A673 (cell line): Measurements from ENCODE around the gene TMC4. TPM values are rescaled to one million over a fixed set of nuclear protein-coding genes. Genes with fewer than 3 reads are reported as not detected.
"Not testable (repeated sequence)": the region's sequence is repeated elsewhere in the genome, so short reads cannot be mapped to it uniquely, and the experiment has no call there.

ENCODE experiments used
- BruUV-seq: library from RNA; stranded (reverse); fragments of 400-500 nt; replicated peaks from 2 replicates; lab custom pipeline; 2021; lab: Mats Ljungman, UMichigan
- CTCF ChIA-PET: fragments of 300-600 bp; sonication (Branson Sonifier 250); formaldehyde crosslinking; loops from one replicate; lab custom pipeline; 2022; ENCODE audit warnings: antibody characterized with exemption; lab: Charles Lee
- POLR2A ChIA-PET: fragments of 300-600 bp; sonication (Branson Sonifier 250); formaldehyde crosslinking; loops from one replicate; lab custom pipeline; 2022; ENCODE audit warnings: antibody characterized with exemption; ENCODE audit not compliant: low non-redundant PET; lab: Charles Lee
- DNase-seq: peaks from one replicate; pipeline ENCODE4 v3.0.0-alpha.2; 2015; ENCODE audit warnings: low spot score
- H3K27ac ChIP-seq: fragments of 200-600 bp; sonication (generic); 2 replicates; pipeline ENCODE4 v1.5.1; 2016; ENCODE audit warnings: mixed run types, low read depth, mild to moderate bottlenecking, mixed read lengths, antibody characterized with exemption, low read length; ENCODE audit not compliant: poor library complexity, severe bottlenecking
- H3K27me3 ChIP-seq: fragments of 200-600 bp; sonication (generic); replicated peaks from 2 replicates; pipeline ENCODE4 v1.6.1; 2017; ENCODE audit warnings: mixed run types, low read depth, mild to moderate bottlenecking, mixed read lengths, antibody characterized with exemption, low read length; ENCODE audit not compliant: insufficient read depth, poor library complexity
- H3K36me3 ChIP-seq: fragments of 200-600 bp; sonication (generic); 2 replicates; pipeline ENCODE4 v1.6.1; 2016; ENCODE audit warnings: mixed run types, mild to moderate bottlenecking, mixed read lengths, antibody characterized with exemption, low read length; ENCODE audit not compliant: insufficient read depth, poor library complexity, severe bottlenecking
- H3K4me1 ChIP-seq: fragments of 200-600 bp; sonication (generic); 2 replicates; pipeline ENCODE4 v1.6.1; 2017; ENCODE audit warnings: mixed run types, mild to moderate bottlenecking, mixed read lengths, antibody characterized with exemption, low read length; ENCODE audit not compliant: insufficient read depth, poor library complexity, severe bottlenecking
- H3K4me3 ChIP-seq: fragments of 200-600 bp; sonication (generic); 2 replicates; pipeline ENCODE4 v1.5.1; 2016; ENCODE audit warnings: low read depth, mixed run types, mild to moderate bottlenecking, mixed read lengths, low read length; ENCODE audit not compliant: poor library complexity, severe bottlenecking
- H3K9me3 ChIP-seq: fragments of 200-600 bp; sonication (generic); 2 replicates; pipeline ENCODE4 v1.6.1; 2016; ENCODE audit warnings: mixed run types, low read depth, mild to moderate bottlenecking, mixed read lengths, antibody characterized with exemption, low read length; ENCODE audit not compliant: poor library complexity, severe bottlenecking
- EZH2 ChIP-seq: fragments of 200-600 bp; sonication (generic); IDR thresholded peaks from 2 replicates; pipeline ENCODE4 v1.6.1; 2017; ENCODE audit warnings: borderline replicate concordance, low read depth, mild to moderate bottlenecking, mixed read lengths, antibody characterized with exemption, low read length; ENCODE audit not compliant: poor library complexity, severe bottlenecking
- intact Hi-C: fragments of 100-400 bp; cut with micrococcal nuclease; formaldehyde crosslinking; loops from one replicate; pipeline ENCODE4 v1.10.0; 2022; ENCODE audit not compliant: unreplicated experiment
- total RNA-seq: library from RNA; stranded (reverse); gene quantifications from 2 replicates; pipeline ENCODE4 v1.2.3, GENCODE V29; 2021
- TF ChIP-seq, protein P1 (sequence below): fragments of 300-800, 200-600 bp; sonication (generic); conservative IDR thresholded peaks from 2 replicates; pipeline ENCODE4 v1.5.1; 2017; ENCODE audit warnings: low read depth, mild to moderate bottlenecking, antibody characterized with exemption, low read length, moderate library complexity, mixed read lengths

The TMC4 gene
- total RNA-seq, 1 experiment from 2014 or later, result 0.58 TPM

DNA sequence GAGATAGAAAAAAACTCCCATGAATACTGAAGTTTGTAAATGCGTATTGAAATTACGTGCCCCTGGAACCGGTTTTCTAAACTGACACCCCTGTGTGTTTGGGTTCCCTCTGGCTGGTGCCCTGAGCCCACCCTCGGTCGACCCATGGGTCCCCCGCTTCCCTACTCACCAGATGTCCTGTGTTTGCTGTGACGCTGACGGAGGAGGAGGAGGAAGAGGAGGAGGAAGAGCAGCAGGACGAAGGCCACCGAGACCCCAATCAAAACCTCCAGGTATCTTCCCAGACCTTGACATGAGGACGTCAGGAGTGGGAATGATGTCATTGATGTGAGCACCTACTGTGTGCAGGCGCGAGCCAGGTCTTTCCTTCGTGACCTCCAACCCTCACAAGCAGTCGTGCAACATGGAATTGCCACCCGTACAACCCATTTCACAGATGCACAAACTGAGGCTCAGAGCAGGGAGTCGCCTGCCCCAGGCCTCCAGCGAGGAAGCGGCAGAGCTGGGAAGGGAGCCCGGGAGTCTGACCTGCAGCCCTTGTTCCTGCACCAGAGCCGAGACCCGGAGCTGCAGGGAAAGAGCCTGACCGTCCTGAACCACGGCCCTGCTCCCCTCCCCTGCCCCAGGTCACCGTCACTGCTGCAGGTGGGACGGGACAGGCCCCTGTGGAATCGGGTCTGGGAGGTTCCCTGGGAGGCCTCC is 46.2 kb upstream of the TMC4 start:
- CTCF ChIA-PET, result no interaction called here
- POLR2A ChIA-PET, result no interaction called here
- Histone ChIP-seq H3K36me3 (no peaks in the 10 kb centered on the region), H3K27me3 (no peaks in the 10 kb centered on the region), H3K4me3 (no peak overlapping the region), H3K27ac (no peak overlapping the region), H3K4me1 (no peaks in the 10 kb centered on the region), H3K9me3 (no peaks in the 10 kb centered on the region)
- no peak for DNase-seq
- intact Hi-C loops, result no loop called here
- no TSS peak for BruUV-seq
- TF ChIP-seq, protein P1, sequence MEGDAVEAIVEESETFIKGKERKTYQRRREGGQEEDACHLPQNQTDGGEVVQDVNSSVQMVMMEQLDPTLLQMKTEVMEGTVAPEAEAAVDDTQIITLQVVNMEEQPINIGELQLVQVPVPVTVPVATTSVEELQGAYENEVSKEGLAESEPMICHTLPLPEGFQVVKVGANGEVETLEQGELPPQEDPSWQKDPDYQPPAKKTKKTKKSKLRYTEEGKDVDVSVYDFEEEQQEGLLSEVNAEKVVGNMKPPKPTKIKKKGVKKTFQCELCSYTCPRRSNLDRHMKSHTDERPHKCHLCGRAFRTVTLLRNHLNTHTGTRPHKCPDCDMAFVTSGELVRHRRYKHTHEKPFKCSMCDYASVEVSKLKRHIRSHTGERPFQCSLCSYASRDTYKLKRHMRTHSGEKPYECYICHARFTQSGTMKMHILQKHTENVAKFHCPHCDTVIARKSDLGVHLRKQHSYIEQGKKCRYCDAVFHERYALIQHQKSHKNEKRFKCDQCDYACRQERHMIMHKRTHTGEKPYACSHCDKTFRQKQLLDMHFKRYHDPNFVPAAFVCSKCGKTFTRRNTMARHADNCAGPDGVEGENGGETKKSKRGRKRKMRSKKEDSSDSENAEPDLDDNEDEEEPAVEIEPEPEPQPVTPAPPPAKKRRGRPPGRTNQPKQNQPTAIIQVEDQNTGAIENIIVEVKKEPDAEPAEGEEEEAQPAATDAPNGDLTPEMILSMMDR, result no peak
- TF ChIP-seq EZH2, result no peak

DNA sequence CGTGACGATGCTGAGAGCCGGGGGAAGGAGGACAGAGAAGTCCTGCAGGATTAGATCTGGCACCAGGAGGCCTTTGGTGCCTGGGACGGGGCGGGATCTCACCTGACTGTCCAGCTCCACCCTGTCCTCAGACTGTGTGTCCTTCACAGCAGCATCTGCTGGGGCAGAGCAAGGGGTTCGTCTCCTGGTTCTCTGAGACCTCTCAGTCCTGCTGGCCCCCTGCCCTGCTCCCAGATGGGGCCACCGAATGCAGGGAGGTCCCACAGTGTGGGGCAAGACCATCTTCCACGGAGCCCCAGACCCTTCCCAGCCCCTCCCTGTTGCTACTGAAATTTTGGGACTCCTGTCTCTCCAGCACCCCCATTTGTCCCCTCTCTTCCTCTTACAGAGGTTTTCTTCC is 45.3 kb upstream of the TMC4 start:
- H3K36me3 ChIP-seq, result no peaks in the 10 kb centered on the region
- CTCF ChIA-PET, result no interaction called here
- no peak overlapping the region for H3K27ac ChIP-seq
- intact Hi-C loops, result no loop called here
- no peaks in the 10 kb centered on the region for H3K9me3 ChIP-seq
- TF ChIP-seq, protein P1, result no peak
- no peaks in the 10 kb centered on the region for H3K4me1 ChIP-seq
- no peak overlapping the region for H3K4me3 ChIP-seq
- POLR2A ChIA-PET, result no interaction called here
- no TSS peak for BruUV-seq
- no peak for DNase-seq
- H3K27me3 ChIP-seq, result no peaks in the 10 kb centered on the region

DNA sequence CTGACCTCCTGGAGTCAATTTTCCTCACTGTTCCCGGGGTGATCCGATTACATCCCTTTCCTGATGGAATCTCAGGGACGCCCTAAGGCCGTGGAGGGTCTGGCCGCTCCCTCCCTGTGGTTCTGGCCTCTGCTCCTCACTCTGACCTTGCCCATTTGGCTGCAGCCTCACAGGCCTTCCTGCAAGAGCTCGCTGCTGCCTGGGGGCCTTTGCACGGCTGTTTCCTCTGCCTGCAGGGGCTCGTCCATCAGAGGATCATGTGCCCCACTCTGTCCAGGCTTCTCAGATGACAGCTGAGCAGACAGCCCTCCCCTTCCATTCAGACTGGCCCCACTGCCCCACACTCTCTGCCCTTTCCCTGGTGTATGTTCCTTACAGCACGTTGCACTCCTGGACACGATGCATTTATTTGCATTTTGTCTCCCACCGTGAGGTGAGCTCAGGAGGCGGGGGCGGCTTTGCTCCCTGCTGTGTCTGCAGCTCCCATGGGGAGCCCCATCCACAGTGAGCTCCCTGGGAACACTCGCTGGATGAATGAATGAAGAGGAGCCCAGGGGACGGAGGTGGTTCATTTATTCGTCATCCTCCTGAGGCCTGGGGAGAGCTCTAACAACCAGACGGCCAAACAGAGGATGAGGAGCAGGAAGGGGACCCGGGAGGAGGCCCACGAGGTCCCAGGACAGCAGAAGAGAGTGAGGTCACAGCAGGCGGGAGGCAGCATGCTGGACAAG is 44.7 kb upstream of the TMC4 start:
- CTCF ChIA-PET, H3K36me3 ChIP-seq, DNase-seq, H3K9me3 ChIP-seq, POLR2A ChIA-PET, H3K27me3 ChIP-seq, H3K27ac ChIP-seq, H3K4me3 ChIP-seq, H3K4me1 ChIP-seq, BruUV-seq, intact Hi-C loops: not testable (repeated sequence)
